Heart left ventricle (tissue), 16 donors: ENCODE results near the gene FGD3. TPM values are rescaled to one million over a fixed set of nuclear protein-coding genes. Genes with fewer than 3 reads are reported as not detected.
"Not testable (repeated sequence)": the region's sequence is repeated elsewhere in the genome, so short reads cannot be mapped to it uniquely, and the experiment has no call there.

Source experiments
- ATAC-seq, 4 donors: fragments of 200-7000 bp; cut with Tn5 transposase; one replicate each; pipeline ENCODE4 v1.9.1; 2020 to 2022; ENCODE audit warnings: moderate library complexity in 4 of 4, mild to moderate bottlenecking in 3 of 4, moderate number of reproducible peaks in 1 of 4
- DNase-seq, 5 donors: peaks; one replicate each; pipeline ENCODE4 v3.0.0-alpha.2; 2020
- H3K27ac ChIP-seq, 12 donors: fragments of 200-600 bp; sonication (generic) in 4 of 12; one replicate each; pipeline versions ENCODE4 v1.5.0 to v1.8.0; 2016 to 2022; ENCODE audit warnings: mild to moderate bottlenecking in 2 of 12
- H3K27me3 ChIP-seq, 9 donors: fragments of 200-600 bp; sonication (generic) in 2 of 9; one replicate each; pipeline versions ENCODE4 v1.5.1 to v1.8.0; 2016 to 2022; ENCODE audit warnings: mild to moderate bottlenecking in 3 of 9
- H3K36me3 ChIP-seq, 9 donors: fragments of 200-600 bp; sonication (generic) in 2 of 9; one replicate each; pipeline versions ENCODE4 v1.5.0 to v1.8.0; 2018 to 2022; ENCODE audit warnings: mild to moderate bottlenecking in 2 of 9
- H3K4me1 ChIP-seq, 12 donors: fragments of 200-600 bp; sonication (generic) in 4 of 12; one replicate each; pipeline versions ENCODE4 v1.5.0 to v1.8.0; 2016 to 2022; ENCODE audit warnings: mild to moderate bottlenecking in 3 of 12
- H3K4me3 ChIP-seq, 12 donors: fragments of 200-600 bp; sonication (generic) in 4 of 12; one replicate each; pipeline versions ENCODE4 v1.5.0 to v1.8.0; 2017 to 2022; ENCODE audit warnings: mild to moderate bottlenecking in 9 of 12, moderate library complexity in 4 of 12
- H3K9me3 ChIP-seq, 12 donors: fragments of 200-600 bp; sonication (generic) in 4 of 12; one replicate each; pipeline versions ENCODE4 v1.5.0 to v1.8.0; 2016 to 2022; ENCODE audit warnings: mild to moderate bottlenecking in 1 of 12
- POLR2A ChIP-seq, 2 donors: fragments of 450-650 bp; IDR thresholded peaks; one replicate each; pipeline ENCODE4 v1.6.1; 2017; ENCODE audit warnings: antibody characterized with exemption in 2 of 2, mild to moderate bottlenecking in 2 of 2, moderate library complexity in 2 of 2
- WGBS, 4 donors: extraction: QIAGEN DNeasy Blood & Tissue Kit in 2 of 4; methylation state at CpG; one replicate each; pipeline versions ENCODE4 v1.1.5 to v1.1.7; 2013 to 2018; 5-methylcytosine and 5-hydroxymethylcytosine counted together
- intact Hi-C, 10 donors: fragments of 100-400 bp; cut with DNase I; formaldehyde crosslinking; loops; one replicate each; pipeline versions ENCODE4 v1.11.1 to v1.14.2; 2022
- polyA plus RNA-seq, 2 donors: library from polyadenylated mRNA; stranded (reverse); fragments of 200-250 nt; gene quantifications; one replicate each; pipeline ENCODE4 v1.2.3, GENCODE V29; 2013
- total RNA-seq, 9 donors: library from RNA; depleted of rRNA in 2 of 9; stranded (reverse); fragments of >200 nt in 2 of 9; fragmentation: NEBNext Ultra II Directional in 3 of 9; extraction: Animal tissue kit (Norgen Biotek cat#: 25700) in 3 of 9; gene quantifications; one replicate each; pipeline versions ENCODE4 v1.1.0 to v1.2.4, GENCODE V29; 2016 to 2023
- TF ChIP-seq, protein P1 (sequence below), 12 donors: fragments of 200-600 bp; sonication (generic) in 4 of 12; IDR thresholded peaks; one replicate each; pipeline versions ENCODE4 v1.5.0 to v1.8.0; 2018 to 2022; ENCODE audit warnings: antibody characterized with exemption in 12 of 12, mild to moderate bottlenecking in 5 of 12
- donor health status: ischemic (EF 13 %, LVEDD 7.1; RV severe dilation, severe dysfunction).
- donor health status: healthy with polysubstance abuse.
- donor health status: DM: no; HTN: yes; CAD: no.
- donor health status: DM: no; HTN: no; CAD: no.
- donor health status: ischemic (EF 25% LVEDD 6.9; RV normal size, moderate dysfunction).
- donor health status: ischemic (EF 25% LVEDD 5.7; RV mildly dilated, moderate dysfunction).
- donor health status: healthy.
- donor health status: DM: yes; HTN: yes; CAD: no.
- donor health status: ischemic (EF 35%, LVEDD 5.7; RV mildly dilated, moderate dysfunction).
- donor health status: nonischemic (EF 11% LVEDD 7.7; RV severe dilation, severe dysfunction).
- donor health status: DM: yes; HTN: yes; CAD: no.
- donor health status: PGD.
- donor health status: ischemic (EF 29% LVEDD 5.4; RV normal size, mild dysfunction).
- donor health status: nonischemic (EF 23%, LVEDD 6.1; RV moderate dilation, normal function).

The FGD3 gene
- total and polyA plus RNA-seq, 11 donors: 1.2 to 11.2 (median 1.8) TPM

DNA sequence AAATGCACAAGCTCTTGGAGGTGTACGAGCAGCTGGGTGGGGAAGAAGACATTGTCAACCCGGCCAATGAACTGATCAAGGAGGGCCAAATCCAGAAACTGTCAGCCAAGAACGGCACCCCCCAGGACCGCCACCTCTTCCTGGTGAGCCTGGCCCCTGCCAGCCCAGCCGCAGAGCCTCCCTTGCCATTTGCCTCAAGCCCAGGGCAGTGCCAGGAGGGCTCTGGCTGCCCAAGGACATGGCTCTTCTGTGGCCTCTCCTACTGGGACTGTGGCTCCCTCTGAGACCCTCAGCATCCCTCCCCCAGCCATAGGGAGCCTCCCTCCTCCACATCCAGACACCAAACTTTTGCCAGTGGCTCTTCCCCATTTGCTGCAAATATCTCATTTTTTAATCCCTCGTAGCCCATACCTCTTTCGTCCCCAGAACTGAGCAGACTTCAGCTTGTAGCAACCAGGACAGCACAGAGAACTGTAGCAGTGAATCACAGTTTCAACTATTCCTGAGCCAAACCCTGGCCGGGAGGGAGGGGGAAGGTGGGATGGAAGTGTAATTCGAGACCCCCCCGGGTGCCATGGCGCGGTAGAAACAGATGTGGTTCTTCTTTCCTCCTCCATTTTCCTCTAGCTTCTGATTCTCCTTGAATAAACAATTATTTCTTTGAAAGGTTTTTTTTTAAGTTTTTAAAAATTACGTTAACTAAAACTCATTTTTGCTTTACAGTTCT, 66.7 kb downstream of the FGD3 start:
- Histone ChIP-seq H3K27ac (no peak overlapping the region), H3K4me3 (no peak overlapping the region), H3K36me3 (peaks cover 0 to 83% (median 0%) of the 10 kb centered on the region in 9 donors), H3K9me3 (no peaks in the 10 kb centered on the region), H3K4me1 (no peaks in the 10 kb centered on the region), H3K27me3 (no peaks in the 10 kb centered on the region)
- intact Hi-C loops: loop anchor here in 1 of 10 donors (10.0 kb wide), 1 partner anchor 71 kb away; no protein-coding TSS in a partner anchor
- ATAC-seq: no peak
- no peak for TF ChIP-seq POLR2A (IDR thresholded peaks at IDR 0.05)
- TF ChIP-seq, protein P1, sequence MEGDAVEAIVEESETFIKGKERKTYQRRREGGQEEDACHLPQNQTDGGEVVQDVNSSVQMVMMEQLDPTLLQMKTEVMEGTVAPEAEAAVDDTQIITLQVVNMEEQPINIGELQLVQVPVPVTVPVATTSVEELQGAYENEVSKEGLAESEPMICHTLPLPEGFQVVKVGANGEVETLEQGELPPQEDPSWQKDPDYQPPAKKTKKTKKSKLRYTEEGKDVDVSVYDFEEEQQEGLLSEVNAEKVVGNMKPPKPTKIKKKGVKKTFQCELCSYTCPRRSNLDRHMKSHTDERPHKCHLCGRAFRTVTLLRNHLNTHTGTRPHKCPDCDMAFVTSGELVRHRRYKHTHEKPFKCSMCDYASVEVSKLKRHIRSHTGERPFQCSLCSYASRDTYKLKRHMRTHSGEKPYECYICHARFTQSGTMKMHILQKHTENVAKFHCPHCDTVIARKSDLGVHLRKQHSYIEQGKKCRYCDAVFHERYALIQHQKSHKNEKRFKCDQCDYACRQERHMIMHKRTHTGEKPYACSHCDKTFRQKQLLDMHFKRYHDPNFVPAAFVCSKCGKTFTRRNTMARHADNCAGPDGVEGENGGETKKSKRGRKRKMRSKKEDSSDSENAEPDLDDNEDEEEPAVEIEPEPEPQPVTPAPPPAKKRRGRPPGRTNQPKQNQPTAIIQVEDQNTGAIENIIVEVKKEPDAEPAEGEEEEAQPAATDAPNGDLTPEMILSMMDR (IDR thresholded peaks at IDR 0.05): no peak
- 75 to 77% (median 76%) methylated on average over 13 of the region's 13 CpGs for WGBS, 4 donors
- DNase-seq: no peak

DNA sequence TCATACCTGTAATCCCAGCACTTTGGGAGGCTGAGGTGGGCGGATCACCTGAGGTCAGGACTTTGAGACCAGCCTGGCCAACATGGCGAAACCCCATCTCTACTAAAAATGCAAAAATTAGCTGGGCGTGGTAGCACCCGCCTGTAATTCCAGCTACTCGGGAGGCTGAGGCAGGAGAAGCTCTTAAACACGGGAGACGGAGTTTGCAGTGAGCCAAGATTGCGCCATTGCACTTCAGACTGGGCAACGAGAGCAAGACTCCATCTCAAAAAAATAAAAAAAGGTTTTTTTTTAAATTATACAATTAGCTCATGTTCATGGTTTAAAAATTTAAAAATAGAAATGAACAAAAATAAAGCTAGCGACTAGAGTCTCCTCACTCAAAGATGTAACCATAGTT, 67.9 kb downstream of the FGD3 start:
- not testable (repeated sequence) for ATAC-seq, DNase-seq, H3K9me3 ChIP-seq, H3K27me3 ChIP-seq, H3K4me1 ChIP-seq, H3K27ac ChIP-seq, H3K4me3 ChIP-seq
- peaks cover 0 to 83% (median 0%) of the 10 kb centered on the region in 9 donors for H3K36me3 ChIP-seq
- intact Hi-C loops: loop anchor here in 1 of 10 donors (10.0 kb wide), 1 partner anchor 70 kb away; no protein-coding TSS in a partner anchor
- 86 to 94% (median 90%) methylated on average over 10 of the region's 10 CpGs for WGBS, 4 donors

DNA sequence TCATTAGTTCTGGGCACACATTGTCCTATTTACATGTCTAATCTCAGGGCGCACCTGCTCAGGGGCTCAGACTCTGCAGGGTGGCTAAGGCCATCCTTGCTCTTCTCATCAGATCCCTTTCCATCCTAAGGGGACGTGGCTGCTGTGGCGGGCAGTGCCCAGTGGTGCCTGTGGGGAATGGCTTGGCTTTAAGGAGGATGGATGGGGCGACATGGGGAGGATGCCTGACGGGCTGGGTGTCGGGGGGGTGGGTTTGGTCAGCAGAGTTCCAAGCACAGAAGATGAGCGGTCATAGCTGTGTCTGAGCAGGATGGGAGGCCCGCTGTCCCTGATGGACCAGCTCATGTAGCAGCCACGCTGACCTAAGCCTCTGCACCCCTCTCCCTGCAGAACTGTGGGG, 70.3 kb downstream of the FGD3 start:
- Histone ChIP-seq H3K27me3 (no peaks in the 10 kb centered on the region), H3K4me3 (no peak overlapping the region), H3K4me1 (no peaks in the 10 kb centered on the region), H3K27ac (no peak overlapping the region), H3K9me3 (no peaks in the 10 kb centered on the region), H3K36me3 (peaks cover 0 to 94% (median 0%) of the 10 kb centered on the region in 9 donors)
- 81 to 94% (median 93%) methylated on average over 7 to 9 of the region's 9 CpGs for WGBS, 4 donors
- ATAC-seq: no peak
- TF ChIP-seq POLR2A (IDR thresholded peaks at IDR 0.05): no peak
- TF ChIP-seq, protein P1 (IDR thresholded peaks at IDR 0.05): no peak
- intact Hi-C loops: loop anchor here in 1 of 10 donors (10.0 kb wide), 1 partner anchor 67 kb away; no protein-coding TSS in a partner anchor
- no peak for DNase-seq

DNA sequence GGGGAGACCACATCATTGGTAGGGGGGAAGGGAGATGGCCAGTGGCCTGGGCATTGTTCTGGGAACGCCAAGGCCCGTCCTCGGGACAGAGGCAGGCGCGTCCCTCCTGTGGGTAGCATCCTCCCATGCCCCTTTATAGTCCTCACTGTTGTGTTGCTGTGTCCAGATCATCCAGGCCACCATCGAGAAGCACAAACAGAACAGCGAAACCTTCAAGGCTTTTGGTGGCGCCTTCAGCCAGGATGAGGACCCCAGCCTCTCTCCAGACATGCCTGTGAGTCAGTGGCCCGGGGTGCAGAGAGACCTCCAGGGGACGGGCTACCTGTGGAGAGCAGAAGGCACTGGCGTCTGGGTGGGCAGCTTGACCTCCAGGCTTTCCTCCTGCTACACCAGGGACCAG, 72.8 kb downstream of the FGD3 start:
- H3K36me3 ChIP-seq: peaks cover 0 to 86% (median 0%) of the 10 kb centered on the region in 9 donors
- DNase-seq (peak in 1 of 5 donors; percentile 6), ATAC-seq (no peak)
- intact Hi-C loops: no loop called here
- H3K27me3 ChIP-seq: no peaks in the 10 kb centered on the region
- no peak for TF ChIP-seq POLR2A (IDR thresholded peaks at IDR 0.05)
- H3K4me1 ChIP-seq: no peaks in the 10 kb centered on the region
- WGBS, 4 donors: 89 to 94% (median 92%) methylated on average over 8 to 11 of the region's 11 CpGs
- H3K4me3 ChIP-seq: no peak overlapping the region
- no peaks in the 10 kb centered on the region for H3K9me3 ChIP-seq
- no peak overlapping the region for H3K27ac ChIP-seq

DNA sequence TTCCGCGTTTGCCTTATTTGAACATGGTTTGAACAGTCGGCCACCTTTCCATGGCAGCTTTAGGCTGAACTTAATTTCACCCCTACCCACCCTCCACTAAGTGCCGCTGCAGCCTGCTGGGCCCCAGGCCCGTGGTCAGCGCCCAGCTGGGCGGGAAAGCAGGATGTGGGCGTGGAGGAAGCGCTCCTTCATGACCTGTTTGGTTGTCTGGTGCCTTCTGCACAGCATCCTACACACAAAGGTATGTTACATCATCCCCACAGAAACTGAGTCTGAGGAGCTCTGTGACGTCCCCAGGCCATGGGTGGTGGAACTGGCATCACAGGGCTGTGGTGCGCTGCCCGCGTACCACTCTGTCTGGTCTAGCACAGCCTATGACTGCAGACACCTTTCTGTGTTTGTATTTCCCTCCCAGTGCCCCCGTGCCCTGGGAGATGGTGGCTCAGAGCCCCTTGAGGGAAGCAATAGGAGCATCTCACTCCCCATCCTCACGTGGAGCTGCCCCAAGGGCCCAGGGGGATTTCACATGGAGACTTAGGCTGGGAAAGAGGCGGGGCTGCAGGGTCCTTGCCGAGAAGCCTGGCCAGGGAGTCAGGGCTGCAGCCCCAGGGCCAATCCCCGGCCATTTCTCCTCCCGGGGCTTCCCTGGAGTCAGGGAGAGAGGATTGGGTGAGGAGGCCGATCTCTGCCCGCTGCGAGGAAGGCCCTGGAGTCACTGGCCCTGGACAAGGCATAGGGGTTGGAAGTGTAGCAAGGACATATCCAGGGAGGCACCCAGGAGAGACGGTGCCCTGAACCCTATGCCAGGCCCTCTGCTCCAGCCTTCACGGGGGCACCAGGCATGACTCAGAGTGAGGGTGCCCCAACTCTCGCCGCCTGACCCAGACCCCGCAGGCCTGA, 73.7 kb downstream of the FGD3 start:
- ATAC-seq: no peak
- no peak overlapping the region for H3K4me3 ChIP-seq
- no peaks in the 10 kb centered on the region for H3K27me3 ChIP-seq
- TF ChIP-seq, protein P1 (IDR thresholded peaks at IDR 0.05): peak in 1 of 12 donors; percentile 12
- TF ChIP-seq POLR2A (IDR thresholded peaks at IDR 0.05): no peak
- DNase-seq: peak in 1 of 5 donors; percentile 14
- intact Hi-C loops: no loop called here
- H3K36me3 ChIP-seq: peaks cover 0 to 78% (median 0%) of the 10 kb centered on the region in 9 donors
- no peaks in the 10 kb centered on the region for H3K9me3 ChIP-seq
- no peak overlapping the region for H3K27ac ChIP-seq
- H3K4me1 ChIP-seq: no peaks in the 10 kb centered on the region
- WGBS, 4 donors: 70 to 82% (median 76%) methylated on average over 19 to 27 of the region's 27 CpGs
